ENCODE data around the gene FAM177A1. TPM values are rescaled to one million over a fixed set of nuclear protein-coding genes. Genes with fewer than 3 reads are reported as not detected.

The FAM177A1 gene
- total and polyA plus RNA-seq, 10 of the 15 experiments (the other 5 are each of a cell fraction or from before 2014, with no cell fraction given), result 5.3 to 38.6 (median 20.7) TPM

- no TSS peak for BruUV-seq (replicated peaks)
- CTCF ChIA-PET, result interaction anchor here (1.0 kb wide), 1 partner anchor 11 kb away, joined by 3 read pairs; no protein-coding TSS in a partner anchor
- no peak overlapping the region for H2AFZ ChIP-seq (ENCODE audit: control insufficient read depth, low read depth, low read length)
- intact Hi-C loops (cut with micrococcal nuclease; ENCODE audit: unreplicated experiment) (no loop called here), in situ Hi-C loops (cut with MboI) (no loop called here)
- H3K4me1 ChIP-seq (ENCODE audit: control insufficient read depth, insufficient read depth, low read length), result no peaks in the 10 kb centered on the region
- H3K27ac ChIP-seq (ENCODE audit: control insufficient read depth, insufficient read depth), result no peak overlapping the region
- no peak for DNase-seq (ENCODE audit: low read depth, low spot score)
- H3K9me3 ChIP-seq (replicated peaks; ENCODE audit: control insufficient read depth, insufficient read depth, low read length), result no peaks in the 10 kb centered on the region
- no peaks in the 10 kb centered on the region for H3K27me3 ChIP-seq (replicated peaks in 1 of 2; ENCODE audit: control insufficient read depth in 2 of 2, insufficient read depth in 2 of 2, low read length in 1 of 2)
- peaks cover 0 to 9% of the 10 kb centered on the region in 2 experiments; a peak in 2 of 4 replicates for H3K36me3 ChIP-seq (ENCODE audit: control insufficient read depth in 2 of 2, insufficient read depth in 2 of 2, low read length in 1 of 2)
- TF ChIP-seq SP1 (IDR thresholded peaks at IDR 0.05; ENCODE audit: low read depth, low read length), result no peak
- no peak for TF ChIP-seq SIX5 (IDR thresholded peaks at IDR 0.05; ENCODE audit: low read depth, low read length, severe bottlenecking)
- TF ChIP-seq BCLAF1 (IDR thresholded peaks at IDR 0.05), result no peak
- no peak for TF ChIP-seq ZNF207 (IDR thresholded peaks at IDR 0.05; ENCODE audit: borderline replicate concordance)
- TF ChIP-seq EGR1 (IDR thresholded peaks at IDR 0.05; ENCODE audit: borderline replicate concordance in 1 of 2, low read depth in 2 of 2, low read length in 2 of 2), result no peak
- TF ChIP-seq ZNF687 (IDR thresholded peaks at IDR 0.05), result no peak
- no peak for TF ChIP-seq SMAD5 (IDR thresholded peaks at IDR 0.05; ENCODE audit: low read depth)
- no peak for TF ChIP-seq PML (IDR thresholded peaks at IDR 0.05; ENCODE audit: low read length)
- no peak for TF ChIP-seq DPF2 (IDR thresholded peaks at IDR 0.05)
- no peak for TF ChIP-seq SREBF2 (IDR thresholded peaks at IDR 0.05; ENCODE audit: low read length)
- no peak for TF ChIP-seq CEBPB (IDR thresholded peaks at IDR 0.05; ENCODE audit: borderline replicate concordance in 1 of 2, low read depth in 2 of 2, low read length in 2 of 2)
- H3K79me2 ChIP-seq (ENCODE audit: control insufficient read depth, insufficient read depth, low read length), result no peaks in the 10 kb centered on the region
- ATAC-seq, result no peak
- WGBS (ENCODE audit: insufficient coverage, insufficient replicate concordance, low lambda C conversion rate, missing lambda C conversion rate), result 78% methylated on average over 2 of the region's 2 CpGs
- H3K4me3 ChIP-seq, result no peak overlapping the region
- FAIRE-seq, result no peak
- H4K20me1 ChIP-seq (ENCODE audit: control insufficient read depth, insufficient read depth), result no peaks in the 10 kb centered on the region
- RAD21 ChIA-PET (ENCODE audit: unreplicated experiment), result no interaction called here
- H3K4me2 ChIP-seq (ENCODE audit: control insufficient read depth, insufficient read depth), result no peak overlapping the region
- SMC1A ChIA-PET (ENCODE audit: uncharacterized antibody, unreplicated experiment), result no interaction called here
- H3K9ac ChIP-seq (ENCODE audit: control insufficient read depth, insufficient read depth, low read length), result no peak overlapping the region
- POLR2A ChIA-PET, result no interaction called here
Observed at GRCh38 chr14:35085441-35085840, 39.4 kb downstream of the FAM177A1 start.

Measured in GM12878 (cell line).